Neural progenitor cell (in vitro differentiated cells): Measurements from ENCODE around the gene BRD8. TPM values are rescaled to one million over a fixed set of nuclear protein-coding genes. Genes with fewer than 3 reads are reported as not detected.

Experiments used
- DNase-seq: peaks from one replicate; pipeline ENCODE4 v3.0.0-alpha.2; 2016; ENCODE audit warnings: low spot score
- H2AFZ ChIP-seq: fragments of 200-600 bp; sonication (generic); replicated peaks from 2 replicates; pipeline ENCODE4 v1.6.1; 2016; ENCODE audit warnings: antibody characterized with exemption
- H3F3A ChIP-seq: fragments of 200-600 bp; sonication (generic); 2 replicates; pipeline ENCODE4 v1.6.1; 2016; ENCODE audit warnings: antibody characterized with exemption, low read depth
- H3K27ac ChIP-seq: fragments of 200-600 bp; sonication (generic); 2 replicates; pipeline ENCODE4 v1.5.1; 2016; ENCODE audit warnings: mild to moderate bottlenecking
- H3K27me3 ChIP-seq: fragments of 200-600 bp; sonication (generic); 2 replicates; pipeline ENCODE4 v1.6.1; 2016; ENCODE audit warnings: mild to moderate bottlenecking, moderate library complexity
- H3K36me3 ChIP-seq: fragments of 200-600 bp; sonication (generic); 2 replicates; pipeline ENCODE4 v1.5.1; 2016
- H3K4me1 ChIP-seq: fragments of 200-600 bp; sonication (generic); 2 replicates; pipeline ENCODE4 v1.6.1; 2016; ENCODE audit warnings: mixed run types
- H3K4me2 ChIP-seq: fragments of 200-600 bp; sonication (generic); 2 replicates; pipeline ENCODE4 v1.6.1; 2016
- H3K4me3 ChIP-seq: fragments of 200-600 bp; sonication (generic); 2 replicates; pipeline ENCODE4 v1.5.1; 2016
- H3K79me2 ChIP-seq: fragments of 200-600 bp; sonication (generic); 2 replicates; pipeline ENCODE4 v1.6.1; 2016; ENCODE audit warnings: low read depth
- H3K9ac ChIP-seq: fragments of 200-600 bp; sonication (generic); 2 replicates; pipeline ENCODE4 v1.6.1; 2016
- H3K9me3 ChIP-seq: fragments of 200-600 bp; sonication (generic); 2 replicates; pipeline ENCODE4 v1.5.1; 2016; ENCODE audit warnings: low read depth
- H4K20me1 ChIP-seq: fragments of 200-600 bp; sonication (generic); 2 replicates; pipeline ENCODE4 v1.6.1; 2016; ENCODE audit warnings: low read depth
- H3K27ac Mint-ChIP-seq: 3 replicates; pipeline ENCODE4 v1.8.0; 2021; ENCODE audit warnings: mixed read lengths
- H3K27me3 Mint-ChIP-seq: 2 replicates; pipeline ENCODE4 v1.8.0; 2022; ENCODE audit warnings: low read depth, mild to moderate bottlenecking, inconsistent platforms, moderate library complexity, mixed read lengths; ENCODE audit not compliant: insufficient read depth
- H3K36me3 Mint-ChIP-seq: 3 replicates; pipeline ENCODE4 v1.8.0; 2021; ENCODE audit warnings: mixed read lengths
- H3K4me1 Mint-ChIP-seq: 3 replicates; pipeline ENCODE4 v1.8.0; 2021; ENCODE audit warnings: mixed read lengths
- H3K4me3 Mint-ChIP-seq: 3 replicates; pipeline ENCODE4 v1.8.0; 2021; ENCODE audit warnings: mild to moderate bottlenecking, moderate library complexity, mixed read lengths
- H3K9me3 Mint-ChIP-seq: 3 replicates; pipeline ENCODE4 v1.8.0; 2020; ENCODE audit warnings: mixed read lengths
- EZH2 ChIP-seq: fragments of 200-600 bp; sonication (generic); IDR thresholded peaks from 2 replicates; pipeline ENCODE4 v1.6.1; 2017; ENCODE audit warnings: antibody characterized with exemption, mild to moderate bottlenecking, moderate library complexity
- EZH2phosphoT487 ChIP-seq: fragments of 200-600 bp; sonication (generic); IDR thresholded peaks from 2 replicates; pipeline ENCODE4 v1.6.1; 2017; ENCODE audit warnings: antibody characterized with exemption
- total RNA-seq: library from RNA; depleted of rRNA; stranded (reverse); fragments of >200 nt; gene quantifications from 2 replicates; pipeline ENCODE4 v1.2.3, GENCODE V29; 2015; ENCODE audit warnings: low replicate concordance
- TF ChIP-seq, protein P1 (sequence below): fragments of 200-600 bp; sonication (generic); IDR thresholded peaks from 2 replicates; pipeline ENCODE4 v1.5.1; 2017; ENCODE audit warnings: antibody characterized with exemption, mild to moderate bottlenecking

BRD8 gene, protein sequence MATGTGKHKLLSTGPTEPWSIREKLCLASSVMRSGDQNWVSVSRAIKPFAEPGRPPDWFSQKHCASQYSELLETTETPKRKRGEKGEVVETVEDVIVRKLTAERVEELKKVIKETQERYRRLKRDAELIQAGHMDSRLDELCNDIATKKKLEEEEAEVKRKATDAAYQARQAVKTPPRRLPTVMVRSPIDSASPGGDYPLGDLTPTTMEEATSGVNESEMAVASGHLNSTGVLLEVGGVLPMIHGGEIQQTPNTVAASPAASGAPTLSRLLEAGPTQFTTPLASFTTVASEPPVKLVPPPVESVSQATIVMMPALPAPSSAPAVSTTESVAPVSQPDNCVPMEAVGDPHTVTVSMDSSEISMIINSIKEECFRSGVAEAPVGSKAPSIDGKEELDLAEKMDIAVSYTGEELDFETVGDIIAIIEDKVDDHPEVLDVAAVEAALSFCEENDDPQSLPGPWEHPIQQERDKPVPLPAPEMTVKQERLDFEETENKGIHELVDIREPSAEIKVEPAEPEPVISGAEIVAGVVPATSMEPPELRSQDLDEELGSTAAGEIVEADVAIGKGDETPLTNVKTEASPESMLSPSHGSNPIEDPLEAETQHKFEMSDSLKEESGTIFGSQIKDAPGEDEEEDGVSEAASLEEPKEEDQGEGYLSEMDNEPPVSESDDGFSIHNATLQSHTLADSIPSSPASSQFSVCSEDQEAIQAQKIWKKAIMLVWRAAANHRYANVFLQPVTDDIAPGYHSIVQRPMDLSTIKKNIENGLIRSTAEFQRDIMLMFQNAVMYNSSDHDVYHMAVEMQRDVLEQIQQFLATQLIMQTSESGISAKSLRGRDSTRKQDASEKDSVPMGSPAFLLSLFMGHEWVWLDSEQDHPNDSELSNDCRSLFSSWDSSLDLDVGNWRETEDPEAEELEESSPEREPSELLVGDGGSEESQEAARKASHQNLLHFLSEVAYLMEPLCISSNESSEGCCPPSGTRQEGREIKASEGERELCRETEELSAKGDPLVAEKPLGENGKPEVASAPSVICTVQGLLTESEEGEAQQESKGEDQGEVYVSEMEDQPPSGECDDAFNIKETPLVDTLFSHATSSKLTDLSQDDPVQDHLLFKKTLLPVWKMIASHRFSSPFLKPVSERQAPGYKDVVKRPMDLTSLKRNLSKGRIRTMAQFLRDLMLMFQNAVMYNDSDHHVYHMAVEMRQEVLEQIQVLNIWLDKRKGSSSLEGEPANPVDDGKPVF
- total RNA-seq: 113 and 150 TPM in 2 replicates

DNA sequence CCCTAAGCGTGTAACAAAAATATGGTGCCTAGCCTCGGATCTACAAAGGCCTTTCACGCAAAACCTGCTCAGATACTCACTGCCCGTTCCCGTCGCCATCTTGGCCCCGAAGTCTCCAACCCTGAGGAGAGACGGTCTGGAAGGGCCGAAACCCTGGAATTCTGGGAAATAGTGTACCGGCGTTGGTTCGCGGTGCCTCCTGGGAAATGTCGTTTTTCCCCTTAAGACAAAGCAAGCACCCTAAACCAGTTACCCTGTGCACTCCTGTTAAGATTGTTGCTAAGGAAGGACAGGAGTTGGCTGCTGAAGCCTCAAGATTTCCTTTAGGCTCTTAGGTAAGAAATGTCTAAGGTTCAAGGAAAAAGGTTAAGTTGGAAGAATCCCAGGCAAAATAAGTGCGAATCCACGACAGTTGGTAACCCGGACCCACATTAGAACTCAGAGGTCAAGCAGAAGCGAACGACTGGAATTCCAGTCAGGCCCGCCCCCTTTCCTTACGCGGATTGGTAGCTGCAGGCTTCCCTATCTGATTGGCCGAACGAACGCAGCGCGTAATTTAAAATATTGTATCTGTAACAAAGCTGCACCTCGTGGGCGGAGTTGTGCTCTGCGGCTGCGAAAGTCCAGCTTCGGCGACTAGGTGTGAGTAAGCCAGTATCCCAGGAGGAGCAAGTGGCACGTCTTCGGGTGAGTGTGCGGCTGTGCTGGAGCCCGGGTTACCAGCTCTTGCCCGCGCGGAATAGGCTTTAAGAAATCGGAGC, at the start of gene BRD8, which contains the start of gene KIF20A:
BRD8 (minus strand) TSS at position 115 of the 761 bp plus-strand sequence; CDS start at position 99, 16 bp downstream.
KIF20A (plus strand) TSS at position 597 of the 761 bp plus-strand sequence. CDS start 569 bp downstream, outside the sequence.
- H3K4me3 Mint-ChIP-seq: no peak within 1 kb of the TSS
- peak within 1 kb of the TSS; percentile 79 for H3K27ac ChIP-seq
- H4K20me1 ChIP-seq: peaks cover 18% of the 10 kb centered on the region
- H3K4me2 ChIP-seq: peak within 1 kb of the TSS; percentile 97
- H3F3A ChIP-seq: no peaks in the 10 kb centered on the region
- peak within 1 kb of the TSS; percentile 79 for H2AFZ ChIP-seq
- peaks cover 18% of the 10 kb centered on the region for H3K36me3 ChIP-seq
- H3K9ac ChIP-seq: peak within 1 kb of the TSS; percentile 89
- no peak within 1 kb of the TSS for H3K27ac Mint-ChIP-seq
- H3K79me2 ChIP-seq: peaks cover 68% of the 10 kb centered on the region
- no peaks in the 10 kb centered on the region for H3K27me3 Mint-ChIP-seq
- H3K4me1 ChIP-seq: peaks cover 14% of the 10 kb centered on the region
- no peaks in the 10 kb centered on the region for H3K9me3 Mint-ChIP-seq
- H3K9me3 ChIP-seq: no peaks in the 10 kb centered on the region
- H3K4me1 Mint-ChIP-seq: peaks cover 18% of the 10 kb centered on the region
- peak within 1 kb of the TSS; percentile 79 for H3K4me3 ChIP-seq
- H3K36me3 Mint-ChIP-seq: peaks cover 25% of the 10 kb centered on the region
- no peaks in the 10 kb centered on the region for H3K27me3 ChIP-seq
- TF ChIP-seq EZH2 (no peak), EZH2phosphoT487 (no peak)
- TF ChIP-seq, protein P1, sequence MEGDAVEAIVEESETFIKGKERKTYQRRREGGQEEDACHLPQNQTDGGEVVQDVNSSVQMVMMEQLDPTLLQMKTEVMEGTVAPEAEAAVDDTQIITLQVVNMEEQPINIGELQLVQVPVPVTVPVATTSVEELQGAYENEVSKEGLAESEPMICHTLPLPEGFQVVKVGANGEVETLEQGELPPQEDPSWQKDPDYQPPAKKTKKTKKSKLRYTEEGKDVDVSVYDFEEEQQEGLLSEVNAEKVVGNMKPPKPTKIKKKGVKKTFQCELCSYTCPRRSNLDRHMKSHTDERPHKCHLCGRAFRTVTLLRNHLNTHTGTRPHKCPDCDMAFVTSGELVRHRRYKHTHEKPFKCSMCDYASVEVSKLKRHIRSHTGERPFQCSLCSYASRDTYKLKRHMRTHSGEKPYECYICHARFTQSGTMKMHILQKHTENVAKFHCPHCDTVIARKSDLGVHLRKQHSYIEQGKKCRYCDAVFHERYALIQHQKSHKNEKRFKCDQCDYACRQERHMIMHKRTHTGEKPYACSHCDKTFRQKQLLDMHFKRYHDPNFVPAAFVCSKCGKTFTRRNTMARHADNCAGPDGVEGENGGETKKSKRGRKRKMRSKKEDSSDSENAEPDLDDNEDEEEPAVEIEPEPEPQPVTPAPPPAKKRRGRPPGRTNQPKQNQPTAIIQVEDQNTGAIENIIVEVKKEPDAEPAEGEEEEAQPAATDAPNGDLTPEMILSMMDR: no peak
- DNase-seq: peak; percentile 98

DNA sequence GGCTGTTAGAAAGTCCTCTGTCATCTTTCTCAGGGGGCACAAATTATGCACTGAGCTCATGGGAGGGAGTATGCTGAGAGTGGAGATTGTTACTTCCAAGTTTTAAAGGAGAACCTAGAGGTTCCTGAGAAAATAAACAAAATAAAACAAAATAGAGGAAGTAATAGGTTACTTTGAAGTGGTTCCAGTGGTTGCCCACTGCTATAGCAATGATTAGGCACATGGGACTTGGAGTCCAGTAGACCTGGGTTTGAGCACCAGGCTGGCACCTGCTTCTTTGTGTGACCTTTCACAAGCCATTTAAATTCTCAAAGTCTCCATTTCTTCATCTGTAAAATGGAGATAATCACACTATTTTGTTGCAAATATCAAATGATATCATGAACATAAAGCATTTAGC, 48.5 kb upstream of the BRD8 start:
- H3K27me3 ChIP-seq: no peaks in the 10 kb centered on the region
- H2AFZ ChIP-seq: no peak overlapping the region
- H3K9ac ChIP-seq: no peak overlapping the region
- H3K4me3 ChIP-seq: no peak overlapping the region
- Mint-ChIP-seq H3K36me3 (no peaks in the 10 kb centered on the region), H3K4me3 (no peak overlapping the region), H3K9me3 (peaks cover 3% of the 10 kb centered on the region), H3K4me1 (peaks cover 2% of the 10 kb centered on the region), H3K27me3 (no peaks in the 10 kb centered on the region), H3K27ac (no peak overlapping the region)
- no peaks in the 10 kb centered on the region for H4K20me1 ChIP-seq
- H3K27ac ChIP-seq: no peak overlapping the region
- H3K9me3 ChIP-seq: no peaks in the 10 kb centered on the region
- H3K36me3 ChIP-seq: no peaks in the 10 kb centered on the region
- no peaks in the 10 kb centered on the region for H3K4me1 ChIP-seq
- H3F3A ChIP-seq: no peaks in the 10 kb centered on the region
- TF ChIP-seq, protein P1: no peak
- no peak for TF ChIP-seq EZH2
- no peak for TF ChIP-seq EZH2phosphoT487
- no peak for DNase-seq
- no peaks in the 10 kb centered on the region for H3K79me2 ChIP-seq
- H3K4me2 ChIP-seq: no peak overlapping the region

DNA sequence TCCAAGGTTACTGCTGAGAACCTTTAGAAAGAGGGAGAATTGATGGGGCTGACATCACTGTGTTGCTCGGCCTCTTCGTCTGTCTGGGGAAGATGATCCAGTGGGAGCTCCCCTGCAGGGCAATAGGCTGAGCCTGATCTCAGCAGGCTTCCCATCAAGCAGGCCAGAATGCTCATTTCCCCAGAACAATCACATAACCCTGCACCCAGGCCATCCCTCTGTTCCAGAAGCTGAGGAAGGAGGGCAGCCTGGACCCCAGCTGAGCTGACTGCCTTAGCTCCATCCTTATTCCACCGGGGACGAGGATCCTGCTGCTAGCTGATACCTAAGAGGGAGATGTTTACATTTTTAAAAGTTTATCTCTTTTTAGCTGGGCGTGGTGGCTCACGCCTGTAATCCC, 46.3 kb upstream of the BRD8 start:
- Histone ChIP-seq H3K4me1 (no peaks in the 10 kb centered on the region), H2AFZ (no peak overlapping the region), H4K20me1 (no peaks in the 10 kb centered on the region), H3K9ac (no peak overlapping the region), H3K27ac (no peak overlapping the region), H3K27me3 (no peaks in the 10 kb centered on the region), H3K9me3 (no peaks in the 10 kb centered on the region), H3K4me3 (no peak overlapping the region), H3K36me3 (no peaks in the 10 kb centered on the region), H3K79me2 (no peaks in the 10 kb centered on the region), H3F3A (no peaks in the 10 kb centered on the region), H3K4me2 (no peak overlapping the region)
- peaks cover 3% of the 10 kb centered on the region for H3K9me3 Mint-ChIP-seq
- H3K27me3 Mint-ChIP-seq: no peaks in the 10 kb centered on the region
- no peaks in the 10 kb centered on the region for H3K36me3 Mint-ChIP-seq
- DNase-seq: no peak
- no peak overlapping the region for H3K27ac Mint-ChIP-seq
- no peak for TF ChIP-seq EZH2phosphoT487
- no peak for TF ChIP-seq EZH2
- TF ChIP-seq, protein P1: no peak
- no peak overlapping the region for H3K4me3 Mint-ChIP-seq
- H3K4me1 Mint-ChIP-seq: peaks cover 2% of the 10 kb centered on the region
